IgD-negative memory B cell (primary cell): ENCODE data around the gene SLC25A21. TPM values are rescaled to one million over a fixed set of nuclear protein-coding genes. Genes with fewer than 3 reads are reported as not detected.
A peak's percentile ranks its signal among the peaks of the same experiment; 100 is the strongest.
"Not testable (repeated sequence)": the region's sequence is repeated elsewhere in the genome, so short reads cannot be mapped to it uniquely, and the experiment has no call there.

ENCODE experiments used
- H3K27ac Mint-ChIP-seq, 3 donors: one replicate each; pipeline ENCODE4 v1.8.0; 2020 to 2022; ENCODE audit warnings: mild to moderate bottlenecking in 3 of 3, mixed read lengths in 3 of 3, moderate library complexity in 1 of 3
- H3K27me3 Mint-ChIP-seq: one replicate; pipeline ENCODE4 v1.8.0; 2021; ENCODE audit warnings: mixed read lengths
- H3K36me3 Mint-ChIP-seq: one replicate; pipeline ENCODE4 v1.8.0; 2020; ENCODE audit warnings: mild to moderate bottlenecking, mixed read lengths
- H3K4me1 Mint-ChIP-seq, 3 donors: one replicate each; pipeline ENCODE4 v1.8.0; 2020 to 2022; ENCODE audit warnings: mixed read lengths in 3 of 3, mild to moderate bottlenecking in 1 of 3
- H3K4me3 Mint-ChIP-seq, 4 donors: one replicate each; pipeline ENCODE4 v1.8.0; 2020 to 2022; ENCODE audit warnings: mild to moderate bottlenecking in 4 of 4, mixed read lengths in 4 of 4, moderate library complexity in 3 of 4
- H3K9me3 Mint-ChIP-seq, 3 donors: one replicate each; pipeline ENCODE4 v1.8.0; 2020 to 2021; ENCODE audit warnings: mixed read lengths in 3 of 3, mild to moderate bottlenecking in 1 of 3
- polyA plus RNA-seq: library from polyadenylated mRNA; unstranded; fragments of 300-500 nt; fragmentation: Illumina TruSeq; gene quantifications from one replicate; pipeline ENCODE4 v1.2.3, GENCODE V29; 2021

Gene SLC25A21
- polyA plus RNA-seq, 1 donor from 2014 or later: not detected

- H3K36me3 Mint-ChIP-seq: no peaks in the 10 kb centered on the region
- H3K9me3 Mint-ChIP-seq: peaks cover 0 to 8% (median 4%) of the 10 kb centered on the region in 3 donors
- H3K27ac Mint-ChIP-seq: no peak overlapping the region
- H3K4me3 Mint-ChIP-seq: no peak overlapping the region
- no peaks in the 10 kb centered on the region for H3K27me3 Mint-ChIP-seq
- no peaks in the 10 kb centered on the region for H3K4me1 Mint-ChIP-seq
These were observed 176.1 kb downstream of the SLC25A21 start for GRCh38 chr14:36996133-36996856.

- peaks cover 0 to 7% (median 5%) of the 10 kb centered on the region in 3 donors for H3K9me3 Mint-ChIP-seq
- no peaks in the 10 kb centered on the region for H3K36me3 Mint-ChIP-seq
- no peaks in the 10 kb centered on the region for H3K4me1 Mint-ChIP-seq
- no peaks in the 10 kb centered on the region for H3K27me3 Mint-ChIP-seq
- H3K4me3 Mint-ChIP-seq: no peak overlapping the region
- no peak overlapping the region for H3K27ac Mint-ChIP-seq
These were observed 182.6 kb downstream of the SLC25A21 start for GRCh38 chr14:36989806-36990205.

DNA sequence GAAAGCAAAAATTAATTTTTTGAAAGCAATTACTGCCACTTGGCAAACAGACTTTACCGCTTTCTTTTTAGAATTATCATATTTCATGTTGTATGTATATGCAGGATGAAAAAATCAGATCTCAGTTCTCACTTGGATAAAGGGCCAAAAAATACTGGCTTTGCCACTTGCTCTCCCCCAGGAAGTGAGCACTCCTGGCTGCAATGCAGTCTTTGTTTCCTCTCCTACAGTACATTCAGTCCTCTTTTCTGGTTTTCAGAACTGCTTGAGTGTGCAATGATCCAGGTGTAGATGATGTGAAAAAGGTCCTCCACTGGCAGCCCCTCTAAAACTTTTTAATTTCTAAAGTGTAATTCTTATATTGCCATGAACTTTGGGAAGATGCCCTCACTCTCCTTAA lies 183.4 kb downstream of the SLC25A21 start:
- H3K36me3 Mint-ChIP-seq: no peaks in the 10 kb centered on the region
- no peak overlapping the region for H3K4me3 Mint-ChIP-seq
- H3K4me1 Mint-ChIP-seq: no peaks in the 10 kb centered on the region
- H3K9me3 Mint-ChIP-seq: peaks cover 0 to 7% (median 5%) of the 10 kb centered on the region in 3 donors
- no peak overlapping the region for H3K27ac Mint-ChIP-seq
- H3K27me3 Mint-ChIP-seq: no peaks in the 10 kb centered on the region

DNA sequence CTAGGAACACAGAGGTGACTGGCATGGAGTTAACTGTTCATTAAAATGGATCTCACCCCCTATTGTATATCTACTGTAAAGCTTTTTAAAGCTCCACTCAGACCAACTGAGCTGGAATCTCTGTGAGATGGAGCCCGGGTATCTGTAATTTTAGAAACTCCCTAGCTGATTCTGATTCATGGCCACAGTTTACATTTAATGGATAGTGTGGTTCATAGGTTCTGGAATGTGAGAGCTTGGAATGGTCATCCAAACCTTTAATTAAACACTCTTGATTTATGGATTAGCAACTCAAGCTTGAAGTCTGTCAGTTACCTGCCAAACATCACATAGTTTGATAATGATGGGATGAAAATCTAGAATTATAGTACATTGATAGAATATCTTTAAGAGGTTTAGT lies 183.8 kb downstream of the SLC25A21 start:
- no peaks in the 10 kb centered on the region for H3K36me3 Mint-ChIP-seq
- H3K9me3 Mint-ChIP-seq: peaks cover 2 to 7% (median 5%) of the 10 kb centered on the region in 3 donors
- no peak overlapping the region for H3K27ac Mint-ChIP-seq

DNA sequence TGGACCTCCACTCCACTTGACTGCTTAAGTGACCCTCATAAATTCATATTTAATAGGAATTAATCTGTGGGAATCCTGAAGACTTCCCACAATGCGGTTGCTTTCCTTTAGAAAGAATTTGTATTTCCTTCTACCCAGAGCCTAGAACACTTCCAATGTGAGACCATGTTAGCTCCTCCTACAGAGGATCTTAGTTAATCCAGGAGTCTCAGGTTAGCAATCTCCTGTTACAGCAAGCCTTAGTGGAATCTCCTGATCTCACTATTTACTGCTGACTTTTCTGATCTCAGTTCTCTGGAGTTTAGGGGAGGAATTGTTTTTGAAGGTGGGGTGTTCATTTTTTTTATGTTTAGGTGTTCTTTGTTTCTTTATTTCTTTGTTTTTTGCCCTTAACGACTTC lies 186.0 kb downstream of the SLC25A21 start:
- no peak overlapping the region for H3K4me3 Mint-ChIP-seq
- H3K27me3 Mint-ChIP-seq: no peaks in the 10 kb centered on the region
- H3K9me3 Mint-ChIP-seq: peaks cover 3 to 7% (median 4%) of the 10 kb centered on the region in 3 donors
- no peaks in the 10 kb centered on the region for H3K36me3 Mint-ChIP-seq
- no peaks in the 10 kb centered on the region for H3K4me1 Mint-ChIP-seq
- H3K27ac Mint-ChIP-seq: no peak overlapping the region

More for the DNA sequence above, 183.8 kb downstream of the SLC25A21 start:
- no peaks in the 10 kb centered on the region for H3K4me1 Mint-ChIP-seq
- H3K27me3 Mint-ChIP-seq: no peaks in the 10 kb centered on the region
- no peak overlapping the region for H3K4me3 Mint-ChIP-seq

- no peaks in the 10 kb centered on the region for H3K27me3 Mint-ChIP-seq
- no peaks in the 10 kb centered on the region for H3K36me3 Mint-ChIP-seq
- H3K4me1 Mint-ChIP-seq: no peaks in the 10 kb centered on the region
- no peak overlapping the region for H3K27ac Mint-ChIP-seq
- no peak overlapping the region for H3K4me3 Mint-ChIP-seq
- peaks cover 7 to 8% (median 7%) of the 10 kb centered on the region in 3 donors for H3K9me3 Mint-ChIP-seq
These were observed 190.4 kb downstream of the SLC25A21 start for GRCh38 chr14:36981832-36982529.

DNA sequence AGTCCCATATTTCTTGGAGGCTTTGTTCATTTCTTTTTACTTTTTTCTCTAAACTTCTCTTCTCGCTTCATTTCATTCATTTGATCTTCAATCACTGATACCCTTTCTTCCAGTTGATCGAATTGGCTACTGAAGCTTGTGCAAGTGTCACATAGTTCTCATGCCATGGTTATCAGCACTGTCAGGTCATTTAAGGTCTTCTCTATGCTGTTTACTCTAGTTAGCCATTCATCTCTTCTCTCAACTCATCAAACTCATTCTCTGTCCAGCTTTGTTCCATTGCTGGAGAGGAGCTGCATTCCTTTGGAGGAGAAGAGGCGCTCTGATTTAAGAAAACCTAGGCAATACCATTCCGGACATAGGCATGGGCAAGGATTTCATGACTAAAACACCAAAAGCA lies 192.0 kb downstream of the SLC25A21 start:
- not testable (repeated sequence) for H3K27ac Mint-ChIP-seq, H3K4me3 Mint-ChIP-seq, H3K36me3 Mint-ChIP-seq

GRCh38 chr14:36979863-36980262 lies 192.5 kb downstream of the SLC25A21 start:
- Mint-ChIP-seq H3K4me3 (no peak overlapping the region), H3K27ac (no peak overlapping the region), H3K27me3 (no peaks in the 10 kb centered on the region), H3K9me3 (peaks cover 0 to 8% (median 6%) of the 10 kb centered on the region in 3 donors), H3K4me1 (no peaks in the 10 kb centered on the region), H3K36me3 (no peaks in the 10 kb centered on the region)

More for the DNA sequence above, 192.0 kb downstream of the SLC25A21 start:
- not testable (repeated sequence) for H3K4me1 Mint-ChIP-seq, H3K9me3 Mint-ChIP-seq, H3K27me3 Mint-ChIP-seq

- Mint-ChIP-seq H3K4me1 (no peaks in the 10 kb centered on the region), H3K4me3 (no peak overlapping the region), H3K27me3 (no peaks in the 10 kb centered on the region), H3K9me3 (peaks cover 4 to 7% (median 6%) of the 10 kb centered on the region in 3 donors), H3K27ac (no peak overlapping the region), H3K36me3 (no peaks in the 10 kb centered on the region)
These were observed 195.8 kb downstream of the SLC25A21 start for GRCh38 chr14:36976571-36977023.

GRCh38 chr14:36975834-36976233 lies 196.6 kb downstream of the SLC25A21 start:
- Mint-ChIP-seq H3K27ac (no peak overlapping the region), H3K36me3 (no peaks in the 10 kb centered on the region), H3K4me3 (no peak overlapping the region), H3K27me3 (no peaks in the 10 kb centered on the region), H3K4me1 (no peaks in the 10 kb centered on the region), H3K9me3 (peaks cover 2 to 7% (median 6%) of the 10 kb centered on the region in 3 donors)

DNA sequence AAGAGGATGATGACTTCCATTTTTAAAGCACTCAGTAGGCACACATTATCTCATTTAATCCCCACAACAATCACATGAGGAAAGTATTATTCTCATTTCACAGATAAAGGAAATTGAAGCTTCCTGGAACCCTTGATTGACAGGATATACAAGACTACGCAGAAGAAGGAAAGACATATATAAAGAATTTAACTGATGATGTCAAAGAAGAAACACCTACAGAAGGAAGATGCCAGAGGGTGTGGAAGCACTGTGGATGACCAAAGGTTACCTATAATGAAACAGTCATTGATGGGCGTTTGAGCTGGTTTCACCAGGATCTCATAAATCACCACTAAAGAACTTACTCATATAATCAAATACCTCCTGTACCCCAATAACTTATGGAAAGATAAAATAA lies 197.4 kb downstream of the SLC25A21 start:
- peaks cover 0 to 7% (median 2%) of the 10 kb centered on the region in 3 donors for H3K9me3 Mint-ChIP-seq
- H3K27me3 Mint-ChIP-seq: no peaks in the 10 kb centered on the region
- H3K4me1 Mint-ChIP-seq: no peaks in the 10 kb centered on the region
- H3K36me3 Mint-ChIP-seq: no peaks in the 10 kb centered on the region
- H3K27ac Mint-ChIP-seq: no peak overlapping the region
- H3K4me3 Mint-ChIP-seq: no peak overlapping the region

- H3K36me3 Mint-ChIP-seq: no peaks in the 10 kb centered on the region
- H3K4me3 Mint-ChIP-seq: no peak overlapping the region
- no peaks in the 10 kb centered on the region for H3K27me3 Mint-ChIP-seq
- no peak overlapping the region for H3K27ac Mint-ChIP-seq
- H3K9me3 Mint-ChIP-seq: peaks cover 0 to 7% (median 2%) of the 10 kb centered on the region in 3 donors
- no peaks in the 10 kb centered on the region for H3K4me1 Mint-ChIP-seq
These were observed 198.5 kb downstream of the SLC25A21 start for GRCh38 chr14:36973806-36974442.

GRCh38 chr14:36971263-36971855 lies 201.0 kb downstream of the SLC25A21 start:
- no peaks in the 10 kb centered on the region for H3K27me3 Mint-ChIP-seq
- no peaks in the 10 kb centered on the region for H3K4me1 Mint-ChIP-seq
- no peaks in the 10 kb centered on the region for H3K36me3 Mint-ChIP-seq
- peaks cover 2 to 7% (median 2%) of the 10 kb centered on the region in 3 donors for H3K9me3 Mint-ChIP-seq
- H3K4me3 Mint-ChIP-seq: no peak overlapping the region
- peak overlapping the region in 1 of 3 donors; percentile 26 for H3K27ac Mint-ChIP-seq

DNA sequence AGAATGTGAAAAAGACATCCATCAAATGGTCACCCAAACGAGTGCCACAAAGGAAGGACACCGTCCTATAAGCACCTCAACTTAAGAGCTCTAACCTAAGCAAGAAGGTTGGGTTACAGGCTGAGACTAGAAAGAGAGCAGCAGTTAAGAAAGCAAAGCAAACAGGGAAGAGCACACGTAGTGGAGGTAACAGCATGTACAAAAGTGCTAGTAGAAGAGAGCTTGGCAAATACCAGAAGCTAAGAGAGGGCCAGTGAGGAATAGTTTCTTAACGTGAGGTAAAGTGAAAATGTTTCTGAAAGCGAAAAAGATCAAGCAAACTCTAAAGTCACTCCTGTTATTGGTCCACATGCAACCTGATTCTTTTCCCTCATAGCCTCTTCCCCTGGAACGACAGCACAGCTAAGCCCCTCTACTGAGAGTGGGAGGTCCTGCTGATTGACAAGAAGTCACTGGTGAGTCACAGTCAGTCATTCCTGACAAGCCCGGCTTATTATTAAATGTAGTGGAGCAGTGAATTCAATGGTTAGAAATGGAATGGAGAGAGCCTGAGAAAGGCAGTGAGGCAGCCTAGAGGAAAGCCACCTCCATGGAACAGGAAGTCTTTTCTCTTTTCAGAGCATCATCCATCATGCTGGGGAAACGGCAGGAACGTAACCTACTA lies 204.4 kb downstream of the SLC25A21 start:
- Mint-ChIP-seq H3K9me3 (peaks cover 1 to 2% (median 2%) of the 10 kb centered on the region in 3 donors), H3K27ac (no peak overlapping the region), H3K36me3 (no peaks in the 10 kb centered on the region), H3K27me3 (no peaks in the 10 kb centered on the region), H3K4me3 (no peak overlapping the region), H3K4me1 (no peaks in the 10 kb centered on the region)
